NB4 (cell line): ENCODE measurements around the gene MAP3K2.

Experiments used
- POLR2A ChIP-seq: IDR thresholded peaks from 2 replicates; pipeline ENCODE4 v1.6.1; 2011; ENCODE audit warnings: mild to moderate bottlenecking; ENCODE audit not compliant: insufficient read length; ENCODE audit errors: extremely low read depth
- TF ChIP-seq, protein P1 (sequence below): IDR thresholded peaks from 2 replicates; pipeline ENCODE4 v1.6.1; 2011; ENCODE audit warnings: low read depth, low read length
- TF ChIP-seq, protein P2 (sequence below): IDR thresholded peaks from one replicate; pipeline ENCODE4 v1.5.1; 2012; ENCODE audit warnings: low read depth, low read length

DNA sequence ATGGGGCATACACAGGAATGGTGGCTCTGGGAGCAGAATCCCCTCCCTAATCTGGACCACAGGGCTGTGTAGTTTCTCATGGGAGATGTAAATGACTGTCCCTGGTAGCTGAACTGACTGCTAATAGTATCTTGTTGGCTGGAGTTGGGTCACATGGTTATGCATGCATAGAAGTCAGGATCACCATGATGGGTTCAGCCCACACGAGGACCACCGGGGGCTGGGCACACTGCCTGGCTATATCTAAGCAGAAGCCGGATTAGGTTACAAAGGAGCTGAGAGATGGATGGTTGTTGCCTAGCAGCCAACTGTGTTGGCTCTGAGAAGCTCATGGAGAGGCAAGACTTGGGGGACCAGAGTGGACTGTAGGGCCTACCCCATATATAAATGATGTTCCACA is 6.7 kb upstream of the MAP3K2 start:
- TF ChIP-seq POLR2A = no peak
- TF ChIP-seq, protein P1, sequence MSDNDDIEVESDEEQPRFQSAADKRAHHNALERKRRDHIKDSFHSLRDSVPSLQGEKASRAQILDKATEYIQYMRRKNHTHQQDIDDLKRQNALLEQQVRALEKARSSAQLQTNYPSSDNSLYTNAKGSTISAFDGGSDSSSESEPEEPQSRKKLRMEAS = no peak
- TF ChIP-seq, protein P2, sequence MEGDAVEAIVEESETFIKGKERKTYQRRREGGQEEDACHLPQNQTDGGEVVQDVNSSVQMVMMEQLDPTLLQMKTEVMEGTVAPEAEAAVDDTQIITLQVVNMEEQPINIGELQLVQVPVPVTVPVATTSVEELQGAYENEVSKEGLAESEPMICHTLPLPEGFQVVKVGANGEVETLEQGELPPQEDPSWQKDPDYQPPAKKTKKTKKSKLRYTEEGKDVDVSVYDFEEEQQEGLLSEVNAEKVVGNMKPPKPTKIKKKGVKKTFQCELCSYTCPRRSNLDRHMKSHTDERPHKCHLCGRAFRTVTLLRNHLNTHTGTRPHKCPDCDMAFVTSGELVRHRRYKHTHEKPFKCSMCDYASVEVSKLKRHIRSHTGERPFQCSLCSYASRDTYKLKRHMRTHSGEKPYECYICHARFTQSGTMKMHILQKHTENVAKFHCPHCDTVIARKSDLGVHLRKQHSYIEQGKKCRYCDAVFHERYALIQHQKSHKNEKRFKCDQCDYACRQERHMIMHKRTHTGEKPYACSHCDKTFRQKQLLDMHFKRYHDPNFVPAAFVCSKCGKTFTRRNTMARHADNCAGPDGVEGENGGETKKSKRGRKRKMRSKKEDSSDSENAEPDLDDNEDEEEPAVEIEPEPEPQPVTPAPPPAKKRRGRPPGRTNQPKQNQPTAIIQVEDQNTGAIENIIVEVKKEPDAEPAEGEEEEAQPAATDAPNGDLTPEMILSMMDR = no peak
